HG03342 (cell line): ENCODE measurements around the gene DAGLB.
"Not testable (repeated sequence)": the region's sequence is repeated elsewhere in the genome, so short reads cannot be mapped to it uniquely, and the experiment has no call there.

ENCODE experiments used
- ATAC-seq: cut with Tn5 transposase; IDR thresholded peaks from one replicate; pipeline ENCODE4 v1.9.1; 2021; ENCODE audit warnings: mild to moderate bottlenecking, moderate library complexity; ENCODE audit not compliant: unreplicated experiment

The DAGLB gene

GRCh38 chr7:6447581-6448199, at the start of gene DAGLB:
DAGLB (minus strand) TSS chr7:6447954; CDS start chr7:6447842, 112 bp downstream.
- ATAC-seq: peak; percentile 86

DNA sequence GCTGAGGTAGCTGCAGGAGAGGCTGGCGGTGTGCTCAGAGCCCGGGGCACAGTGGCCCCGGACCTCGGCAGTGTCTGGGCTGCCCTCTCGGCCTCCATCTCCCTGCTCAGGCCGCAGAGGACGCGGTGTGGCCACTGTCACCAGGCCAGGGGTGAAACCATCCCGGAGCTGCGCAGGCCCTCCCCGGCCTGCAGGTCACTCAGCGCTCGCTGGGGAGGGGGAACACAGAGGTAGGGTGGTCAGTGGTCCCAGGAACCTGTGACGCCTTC, 49.8 kb upstream of the DAGLB start:
- ATAC-seq: no peak

GRCh38 chr7:6496842-6497636, 49.3 kb upstream of the DAGLB start:
- no peak for ATAC-seq

GRCh38 chr7:6495597-6496262, 48.0 kb upstream of the DAGLB start:
- ATAC-seq: no peak

DNA sequence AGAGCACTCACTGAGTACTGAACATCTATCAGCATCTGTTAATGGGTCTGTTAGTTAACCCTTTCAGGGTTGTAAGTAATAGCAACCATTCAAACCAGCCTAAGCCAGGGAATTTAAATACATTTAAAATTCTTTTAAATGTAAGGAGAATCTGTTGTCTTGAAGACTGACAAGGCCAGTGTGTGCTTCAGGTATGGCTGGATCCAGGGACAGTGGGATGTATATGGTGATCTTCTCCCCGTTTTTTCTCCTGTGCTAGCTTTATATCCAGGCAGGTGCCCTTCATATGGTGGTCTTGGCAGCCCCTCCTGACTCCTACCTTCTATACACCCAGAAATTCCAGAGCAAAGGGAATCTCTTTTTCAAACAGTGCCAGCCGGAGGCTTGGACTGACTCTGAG, 46.6 kb upstream of the DAGLB start:
- ATAC-seq: no peak

DNA sequence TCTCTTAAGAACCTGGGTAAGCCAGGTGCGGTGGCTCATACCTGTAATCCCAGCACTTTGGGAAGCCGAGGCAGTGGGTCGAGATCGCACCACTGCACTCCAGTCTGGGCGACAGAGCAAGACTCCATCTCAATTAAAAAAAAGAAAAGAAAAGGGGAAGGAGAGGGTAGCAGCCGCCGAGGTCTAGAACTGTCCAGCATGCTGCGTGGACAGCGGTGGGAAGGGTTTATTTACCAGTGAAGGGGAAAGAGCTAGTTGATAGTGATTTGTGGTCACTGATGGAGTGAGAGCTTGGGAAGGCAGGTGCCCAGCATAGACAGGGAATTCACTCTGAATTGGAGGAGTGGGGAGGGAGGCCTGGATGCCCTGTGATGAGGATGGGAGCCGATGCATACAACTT, 43.4 kb upstream of the DAGLB start:
- ATAC-seq: no peak

DNA sequence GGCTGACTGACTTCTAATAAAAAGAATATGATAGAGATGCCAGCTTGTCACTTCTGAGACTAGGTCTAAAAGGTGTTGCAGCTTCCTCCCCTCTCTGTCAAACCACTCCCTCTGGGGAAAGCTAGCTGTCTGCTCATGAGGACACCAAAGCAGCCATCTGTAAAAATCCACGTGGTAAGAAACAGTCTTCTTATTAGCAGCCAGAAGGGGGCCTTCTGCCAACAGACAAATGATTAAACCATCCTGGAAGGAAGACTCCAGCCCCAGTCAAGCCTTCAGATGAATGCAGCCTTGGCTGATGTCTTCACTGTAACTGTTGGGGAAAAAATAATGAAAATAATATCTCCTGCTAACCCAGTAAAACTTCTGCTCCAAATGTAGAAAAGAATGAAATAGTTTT, 41.9 kb upstream of the DAGLB start:
- ATAC-seq: no peak

GRCh38 chr7:6487184-6487545, 39.4 kb upstream of the DAGLB start:
- no peak for ATAC-seq

DNA sequence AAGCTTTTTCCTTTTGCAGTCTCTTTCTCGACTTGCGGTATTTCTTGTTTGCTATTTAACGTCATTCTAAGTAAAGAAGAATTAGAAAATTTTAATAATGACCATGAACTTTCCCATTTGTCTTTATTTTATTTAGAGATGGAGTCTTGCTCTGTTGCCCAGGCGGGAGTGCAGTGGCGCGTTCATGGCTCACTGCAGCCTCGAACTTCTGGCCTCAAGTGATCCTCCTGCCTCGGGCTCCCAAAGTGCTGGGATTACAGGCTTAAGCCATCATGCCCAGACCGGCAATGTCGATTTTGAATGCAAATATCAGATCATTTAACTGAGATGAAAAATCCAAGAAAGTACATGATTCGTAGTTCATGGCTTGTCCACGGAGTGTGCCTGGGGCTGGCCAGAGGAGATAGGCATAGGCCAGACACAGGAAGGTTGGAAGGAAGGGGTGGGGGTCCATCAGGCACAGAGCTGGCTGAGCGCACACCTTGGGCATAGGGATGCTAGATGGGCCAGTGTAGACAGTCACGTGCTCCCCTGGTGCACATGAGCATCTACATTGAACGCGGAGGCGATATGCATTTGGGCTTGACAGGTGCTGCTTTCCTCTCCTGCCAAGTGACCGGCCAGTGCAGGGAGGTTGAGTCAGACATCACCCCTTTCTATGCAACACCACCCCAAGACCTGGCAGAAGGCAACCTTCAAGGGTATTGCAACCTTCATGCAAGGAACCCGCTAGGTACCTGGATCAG, 38.9 kb upstream of the DAGLB start:
- ATAC-seq: no peak

DNA sequence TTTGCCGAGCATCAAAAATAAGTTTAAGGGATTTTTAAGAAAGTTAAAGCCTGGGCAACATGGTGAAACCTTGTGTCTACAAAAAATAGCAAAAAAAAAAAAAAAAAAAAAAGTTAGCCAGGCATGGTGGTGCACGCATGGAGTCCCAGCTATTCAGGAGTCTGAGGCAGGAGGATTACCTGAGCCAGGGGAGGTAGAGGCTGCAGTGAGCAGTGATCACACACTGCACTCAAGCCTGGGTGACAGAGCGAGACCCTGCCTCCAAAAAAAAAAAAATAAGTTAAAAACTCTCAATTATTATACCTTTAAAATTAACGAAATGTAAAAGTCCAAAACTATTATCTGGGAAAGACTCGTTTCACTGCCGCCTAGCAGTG, 35.0 kb upstream of the DAGLB start:
- ATAC-seq: no peak

GRCh38 chr7:6482307-6482706, 34.6 kb upstream of the DAGLB start:
- no peak for ATAC-seq

- ATAC-seq: no peak
Observed at GRCh38 chr7:6481445-6481844, 33.7 kb upstream of the DAGLB start.

GRCh38 chr7:6480323-6480660, 32.5 kb upstream of the DAGLB start:
- no peak for ATAC-seq

- ATAC-seq: no peak
Observed at GRCh38 chr7:6479067-6479466, 31.3 kb upstream of the DAGLB start.

DNA sequence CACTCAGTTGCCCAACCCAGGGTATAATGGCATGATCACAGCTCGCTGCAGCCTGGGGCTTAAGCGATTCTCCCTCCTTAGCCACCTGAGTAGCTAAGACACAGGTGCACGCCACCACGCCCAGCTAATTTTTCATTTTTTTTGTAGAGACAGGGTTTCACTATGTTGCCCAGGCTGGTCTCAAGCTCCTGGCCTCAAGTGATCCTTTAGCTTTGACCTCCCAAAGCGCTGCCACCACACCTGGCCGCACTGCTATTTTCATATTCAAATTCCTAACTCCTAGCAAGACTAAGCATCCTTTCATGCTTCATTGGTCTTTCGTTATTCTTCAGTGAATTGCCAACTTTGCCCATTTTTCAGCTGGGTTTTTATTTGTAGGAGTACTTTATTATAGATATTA, 30.4 kb upstream of the DAGLB start:
- no peak for ATAC-seq

- ATAC-seq: no peak
Observed at GRCh38 chr7:6477318-6477660, 29.5 kb upstream of the DAGLB start.

GRCh38 chr7:6476596-6477317, 29.0 kb upstream of the DAGLB start:
- no peak for ATAC-seq

DNA sequence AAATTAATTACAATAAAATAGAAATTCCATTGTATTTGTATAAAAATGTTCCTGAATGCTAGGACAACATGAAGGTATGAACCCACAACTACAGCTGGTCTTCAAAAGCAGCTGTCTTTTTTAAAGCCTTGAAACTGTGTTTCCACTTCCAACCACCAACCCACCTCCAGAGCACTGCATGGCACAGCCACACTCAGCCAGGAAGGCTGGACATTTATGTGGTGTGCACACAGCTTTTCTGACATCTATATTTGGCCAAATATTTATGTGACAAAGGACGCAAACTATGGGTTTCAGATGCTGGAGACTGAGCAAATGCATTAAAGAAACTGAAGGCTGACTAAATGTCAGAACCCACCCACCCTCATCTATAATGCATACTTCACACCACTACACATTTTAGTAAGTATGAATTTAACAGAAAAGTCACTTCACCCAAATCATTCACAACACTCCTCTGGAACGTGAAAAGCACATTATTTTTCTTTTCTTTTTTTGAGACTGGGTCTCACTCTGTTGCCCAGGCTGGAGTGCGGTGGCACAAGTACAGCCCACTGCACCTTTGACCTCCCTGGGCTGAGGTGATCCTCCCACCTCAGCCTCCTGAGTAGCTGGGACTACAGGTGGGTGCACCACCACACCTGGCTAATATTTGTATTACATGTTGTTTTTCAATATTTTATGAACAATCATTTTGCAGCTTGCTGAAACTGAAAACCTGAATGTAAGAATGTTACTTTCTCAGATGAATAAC, 27.9 kb upstream of the DAGLB start:
- no peak for ATAC-seq

DNA sequence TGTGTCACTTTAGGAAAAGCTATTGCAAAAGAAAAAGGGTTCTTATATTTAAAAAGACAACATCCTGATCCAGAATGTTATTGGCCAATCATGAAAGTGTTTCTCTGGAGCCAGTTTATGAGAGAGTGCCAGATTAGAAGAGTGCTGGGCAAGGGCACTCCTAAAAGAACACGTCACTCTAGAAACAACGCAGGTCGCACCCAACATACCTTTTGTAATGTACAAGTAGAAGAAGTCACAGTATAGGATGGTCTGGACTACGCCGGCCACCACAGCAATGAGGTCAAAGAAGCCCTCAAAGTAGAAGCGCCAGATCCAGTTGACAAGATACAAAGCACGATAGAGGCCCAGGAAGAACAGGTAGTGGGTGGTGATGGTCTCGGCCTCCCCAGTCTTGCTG, 18.1 kb upstream of the DAGLB start:
- ATAC-seq: no peak

DNA sequence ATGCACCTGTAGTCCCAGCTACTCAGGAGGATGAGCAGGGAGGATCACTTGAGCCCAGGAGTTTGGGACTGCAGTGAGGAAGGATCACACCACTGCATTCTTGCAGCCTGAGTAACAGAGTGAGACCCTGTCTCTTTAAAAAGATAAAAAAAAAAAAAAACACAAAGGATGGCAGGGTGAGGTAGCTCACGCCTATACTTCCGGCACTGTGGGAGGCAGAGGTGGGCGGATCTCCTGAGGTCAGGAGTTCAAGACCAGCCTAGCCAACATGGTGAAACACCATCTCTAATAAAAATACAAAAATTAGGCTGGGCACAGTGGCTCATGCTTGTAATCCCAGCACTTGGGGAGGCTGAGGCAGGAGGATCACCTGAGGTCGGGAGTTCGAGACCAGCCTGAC, 15.9 kb upstream of the DAGLB start:
- not testable (repeated sequence) for ATAC-seq
